Breast epithelium (tissue), 4 donors: ENCODE measurements around the gene ASB6. TPM values are rescaled to one million over a fixed set of nuclear protein-coding genes. Genes with fewer than 3 reads are reported as not detected.
"Not testable (repeated sequence)": the region's sequence is repeated elsewhere in the genome, so short reads cannot be mapped to it uniquely, and the experiment has no call there.

Experiments used
- DNase-seq, 2 donors: peaks; one replicate each; pipeline ENCODE4 v3.0.0-alpha.2; 2019; ENCODE audit warnings: low spot score in 2 of 2
- H3K27ac ChIP-seq, 2 donors: fragments of 200-600 bp; sonication (generic) in 1 of 2; one replicate each; pipeline ENCODE4 v1.5.1; 2016 to 2019; ENCODE audit warnings: mild to moderate bottlenecking in 1 of 2
- H3K27me3 ChIP-seq, 2 donors: fragments of 200-600 bp; sonication (generic) in 1 of 2; one replicate each; pipeline versions ENCODE4 v1.5.1 to v1.6.0; 2017 to 2019; ENCODE audit warnings: control low read depth in 1 of 2, mild to moderate bottlenecking in 1 of 2
- H3K36me3 ChIP-seq: fragments of 200-600 bp; one replicate; pipeline ENCODE4 v1.5.1; 2019
- H3K4me1 ChIP-seq, 2 donors: fragments of 200-600 bp; sonication (generic); one replicate each; pipeline ENCODE4 v1.5.1; 2016 to 2019; ENCODE audit warnings: control low read depth in 1 of 2
- H3K4me3 ChIP-seq, 3 donors: fragments of 200-600 bp; sonication (generic); 1 replicate in 2 of 3; 2 replicates in 1 of 3; pipeline ENCODE4 v1.5.1; 2016 to 2019; ENCODE audit warnings: mild to moderate bottlenecking in 3 of 3, moderate library complexity in 2 of 3
- H3K9me3 ChIP-seq, 2 donors: fragments of 200-600 bp; sonication (generic) in 1 of 2; one replicate each; pipeline ENCODE4 v1.5.1; 2016 to 2019; ENCODE audit warnings: control low read depth in 1 of 2
- POLR2A ChIP-seq: fragments of 450-650 bp; IDR thresholded peaks from one replicate; pipeline ENCODE4 v1.6.1; 2016; ENCODE audit warnings: antibody characterized with exemption, mild to moderate bottlenecking, moderate library complexity
- POLR2AphosphoS5 ChIP-seq, 3 donors: sonication (generic); formaldehyde crosslinking; IDR thresholded peaks; one replicate each; pipeline ENCODE4 v1.6.1; 2017; ENCODE audit warnings: antibody characterized with exemption in 3 of 3
- intact Hi-C: fragments of 100-400 bp; cut with DNase I; formaldehyde crosslinking; loops from one replicate; pipeline ENCODE4 v1.15.1; 2023; ENCODE audit warnings: low total_unique reads
- total RNA-seq, 3 donors: library from RNA; depleted of rRNA; stranded (reverse); fragments of >200 nt; gene quantifications; one replicate each; pipeline ENCODE4 v1.1.0, GENCODE V29; 2016
- TF ChIP-seq, protein P1 (sequence below), 3 donors: fragments of 450-650 bp; IDR thresholded peaks; one replicate each; pipeline ENCODE4 v1.5.1; 2016 to 2017; ENCODE audit warnings: antibody characterized with exemption in 3 of 3, mild to moderate bottlenecking in 3 of 3, moderate library complexity in 3 of 3

ASB6 gene
- total RNA-seq, 3 donors from 2014 or later = 11.2 to 24.4 (median 21.6) TPM

DNA sequence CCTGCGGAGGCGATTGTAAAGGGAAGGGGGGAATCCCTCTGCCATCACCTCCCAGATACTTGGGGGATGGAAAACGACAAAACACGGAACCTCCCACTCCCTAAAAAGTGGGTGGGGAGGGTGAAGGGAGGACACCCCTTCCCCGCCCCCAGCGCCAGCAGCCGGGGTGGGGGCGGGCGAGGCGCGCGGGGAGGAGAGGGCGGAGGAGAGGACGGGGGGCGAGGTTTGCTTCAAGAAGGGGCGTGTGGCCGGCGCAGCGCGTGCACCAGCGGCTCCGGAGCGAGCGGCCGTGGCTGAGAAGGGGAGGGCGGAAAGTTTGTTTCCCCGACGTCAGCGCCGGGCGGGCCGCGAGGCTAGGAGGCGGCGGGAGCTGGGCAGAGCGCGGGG, 23.4 kb upstream of the ASB6 start, which contains the start of gene PRRX2:
Gene PRRX2 (plus strand): TSS at position 259 of the 387 bp plus-strand sequence. CDS start 221 bp downstream, outside the sequence.
- Histone ChIP-seq H3K27ac (peak within 1 kb of the TSS; percentile 55 to 85), H3K4me3 (peak within 1 kb of the TSS; percentile 48 to 80 (median 58)), H3K9me3 (no peaks in the 10 kb centered on the region), H3K36me3 (no peaks in the 10 kb centered on the region), H3K27me3 (no peaks in the 10 kb centered on the region), H3K4me1 (no peaks in the 10 kb centered on the region)
- TF ChIP-seq, protein P1, sequence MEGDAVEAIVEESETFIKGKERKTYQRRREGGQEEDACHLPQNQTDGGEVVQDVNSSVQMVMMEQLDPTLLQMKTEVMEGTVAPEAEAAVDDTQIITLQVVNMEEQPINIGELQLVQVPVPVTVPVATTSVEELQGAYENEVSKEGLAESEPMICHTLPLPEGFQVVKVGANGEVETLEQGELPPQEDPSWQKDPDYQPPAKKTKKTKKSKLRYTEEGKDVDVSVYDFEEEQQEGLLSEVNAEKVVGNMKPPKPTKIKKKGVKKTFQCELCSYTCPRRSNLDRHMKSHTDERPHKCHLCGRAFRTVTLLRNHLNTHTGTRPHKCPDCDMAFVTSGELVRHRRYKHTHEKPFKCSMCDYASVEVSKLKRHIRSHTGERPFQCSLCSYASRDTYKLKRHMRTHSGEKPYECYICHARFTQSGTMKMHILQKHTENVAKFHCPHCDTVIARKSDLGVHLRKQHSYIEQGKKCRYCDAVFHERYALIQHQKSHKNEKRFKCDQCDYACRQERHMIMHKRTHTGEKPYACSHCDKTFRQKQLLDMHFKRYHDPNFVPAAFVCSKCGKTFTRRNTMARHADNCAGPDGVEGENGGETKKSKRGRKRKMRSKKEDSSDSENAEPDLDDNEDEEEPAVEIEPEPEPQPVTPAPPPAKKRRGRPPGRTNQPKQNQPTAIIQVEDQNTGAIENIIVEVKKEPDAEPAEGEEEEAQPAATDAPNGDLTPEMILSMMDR (IDR thresholded peaks at IDR 0.05) = no peak
- TF ChIP-seq POLR2AphosphoS5 (IDR thresholded peaks at IDR 0.05) = peak in 1 of 3 donors; percentile 32
- no peak for TF ChIP-seq POLR2A
- DNase-seq = no peak
- intact Hi-C loops = no loop called here

DNA sequence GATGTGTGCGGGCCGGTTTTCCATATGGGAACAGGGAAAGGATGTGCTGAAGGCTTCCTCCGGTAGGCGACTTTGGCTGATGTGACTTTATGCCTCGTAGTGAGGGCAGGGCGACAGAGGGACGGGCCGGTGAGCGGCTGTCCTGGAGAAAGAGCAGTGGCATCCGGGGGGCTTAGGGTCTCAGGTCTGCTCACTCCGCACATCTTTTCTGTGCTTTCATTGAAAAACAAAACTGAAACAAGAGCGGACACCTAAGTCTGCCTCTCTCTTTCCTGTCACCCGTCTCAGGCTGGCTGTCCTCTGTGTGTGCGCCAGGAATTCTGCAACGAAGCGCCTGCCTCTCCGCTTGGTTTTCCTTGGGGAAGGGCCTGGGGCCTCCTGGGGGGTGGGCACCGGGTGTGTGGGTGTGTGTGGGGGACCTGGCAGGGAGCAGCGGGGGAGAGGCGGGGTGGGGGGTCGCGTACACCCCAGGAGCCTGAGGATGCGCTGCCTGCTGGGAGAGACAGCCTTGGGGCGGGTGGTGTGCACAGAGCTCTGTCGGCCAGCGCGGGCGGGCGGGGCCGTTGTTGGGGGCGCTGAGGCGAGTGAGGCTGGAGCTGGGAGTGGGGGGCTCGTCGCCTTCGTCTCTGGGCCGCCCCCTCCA, 22.9 kb upstream of the ASB6 start:
- intact Hi-C loops = no loop called here
- H3K4me1 ChIP-seq = no peaks in the 10 kb centered on the region
- H3K36me3 ChIP-seq = no peaks in the 10 kb centered on the region
- peak overlapping the region; percentile 48 to 80 (median 58) for H3K4me3 ChIP-seq
- TF ChIP-seq, protein P1 (IDR thresholded peaks at IDR 0.05) = no peak
- TF ChIP-seq POLR2AphosphoS5 (IDR thresholded peaks at IDR 0.05) (no peak), POLR2A (no peak)
- H3K9me3 ChIP-seq = no peaks in the 10 kb centered on the region
- no peaks in the 10 kb centered on the region for H3K27me3 ChIP-seq
- no peak for DNase-seq
- peak overlapping the region in 1 of 2 donors; percentile 85 for H3K27ac ChIP-seq

DNA sequence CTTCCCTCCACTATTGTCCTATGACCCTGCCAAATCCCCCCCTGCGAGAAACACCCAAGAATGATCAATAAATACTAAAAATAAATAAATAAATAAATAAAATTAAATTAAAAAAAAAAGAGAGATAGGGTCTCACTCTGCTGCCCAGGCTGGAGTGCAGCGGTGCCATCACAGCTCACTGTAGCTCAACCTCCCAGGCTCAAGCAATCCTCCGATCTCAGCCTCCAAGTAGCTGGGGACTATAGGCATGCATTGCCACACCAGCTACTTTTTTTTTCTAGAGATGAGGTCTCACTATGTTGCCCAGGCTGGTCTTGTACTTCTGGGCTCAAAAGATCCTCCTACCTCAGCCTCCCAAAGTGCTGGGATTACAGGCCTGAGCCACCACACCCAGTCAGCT, 20.3 kb upstream of the ASB6 start:
- H3K27ac ChIP-seq, H3K27me3 ChIP-seq, DNase-seq, H3K4me3 ChIP-seq, H3K36me3 ChIP-seq, intact Hi-C loops, H3K4me1 ChIP-seq, H3K9me3 ChIP-seq: not testable (repeated sequence)

DNA sequence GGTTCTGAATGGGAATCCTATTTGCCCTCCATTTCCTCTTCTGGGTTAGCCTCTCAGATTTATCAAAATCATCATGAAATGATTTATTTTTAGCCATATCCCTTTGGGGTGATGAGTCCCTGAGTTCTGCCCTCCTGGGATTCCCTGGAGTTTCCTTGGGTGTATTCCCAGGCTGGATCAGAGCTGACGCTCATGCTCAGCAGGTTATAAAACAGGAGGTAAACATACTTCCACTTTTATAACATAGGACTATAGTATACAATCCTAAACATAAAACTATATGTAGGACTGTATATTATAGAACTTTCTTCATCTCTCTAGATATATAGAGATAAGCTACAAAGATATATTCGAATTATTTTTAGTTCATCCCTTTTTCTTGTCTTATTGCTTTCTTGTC, 19.1 kb upstream of the ASB6 start:
- intact Hi-C loops = no loop called here
- no peak overlapping the region for H3K27ac ChIP-seq
- H3K9me3 ChIP-seq = no peaks in the 10 kb centered on the region
- no peak overlapping the region for H3K4me3 ChIP-seq
- TF ChIP-seq, protein P1 (IDR thresholded peaks at IDR 0.05) = no peak
- TF ChIP-seq POLR2AphosphoS5 (IDR thresholded peaks at IDR 0.05) = no peak
- TF ChIP-seq POLR2A = no peak
- no peak for DNase-seq
- H3K4me1 ChIP-seq = no peaks in the 10 kb centered on the region
- H3K27me3 ChIP-seq = no peaks in the 10 kb centered on the region
- H3K36me3 ChIP-seq = no peaks in the 10 kb centered on the region

DNA sequence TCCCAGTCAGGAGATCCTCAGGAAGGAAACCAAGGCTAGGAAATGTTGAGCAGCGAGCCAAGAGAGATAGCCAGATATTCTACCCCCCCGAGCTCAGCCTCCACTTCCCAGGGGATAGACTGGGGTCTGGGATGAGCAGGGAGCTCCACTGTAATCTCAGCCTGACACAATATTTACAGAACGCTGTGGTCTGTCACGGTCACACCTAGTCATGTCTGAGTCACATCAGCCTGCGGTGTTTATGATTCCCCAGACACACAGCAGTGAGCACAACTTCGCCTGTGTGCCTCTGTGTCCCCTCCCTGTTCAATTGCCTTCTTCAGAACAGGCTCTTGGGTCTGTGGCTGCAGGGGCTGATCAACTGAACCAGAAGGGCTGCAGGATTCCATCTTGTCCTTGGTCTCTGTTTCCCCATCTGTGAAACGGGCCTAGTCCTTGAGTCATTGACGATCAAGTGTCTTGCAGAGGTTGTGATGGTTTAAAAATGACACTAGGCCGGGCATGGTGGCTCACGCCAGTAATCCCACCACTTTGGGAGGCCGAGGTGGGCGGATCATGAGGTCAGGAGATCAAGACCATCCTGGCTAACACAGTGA, 14.9 kb upstream of the ASB6 start:
- DNase-seq = no peak
- Histone ChIP-seq H3K36me3 (no peaks in the 10 kb centered on the region), H3K4me1 (no peaks in the 10 kb centered on the region), H3K27me3 (no peaks in the 10 kb centered on the region), H3K9me3 (no peaks in the 10 kb centered on the region), H3K27ac (no peak overlapping the region), H3K4me3 (no peak overlapping the region)
- intact Hi-C loops = loop anchor here (5.0 kb wide), 1 partner anchor 1005 kb away; the partner anchor contains the start of gene PRDM12
- TF ChIP-seq POLR2A (no peak), POLR2AphosphoS5 (IDR thresholded peaks at IDR 0.05) (no peak)
- TF ChIP-seq, protein P1 (IDR thresholded peaks at IDR 0.05) = no peak
